Activated CD4-positive, alpha-beta T cell treated with anti-CD3 and anti-CD28 coated beads, Interleukin-2, amount 50 U/mL, for 16 hours (primary cell): ENCODE results near the gene FXYD3.
A peak's percentile ranks its signal among the peaks of the same experiment; 100 is the strongest.

Experiments
- DNase-seq: peaks from one replicate; pipeline ENCODE4 v3.0.0-alpha.2; 2020

Gene FXYD3

DNA sequence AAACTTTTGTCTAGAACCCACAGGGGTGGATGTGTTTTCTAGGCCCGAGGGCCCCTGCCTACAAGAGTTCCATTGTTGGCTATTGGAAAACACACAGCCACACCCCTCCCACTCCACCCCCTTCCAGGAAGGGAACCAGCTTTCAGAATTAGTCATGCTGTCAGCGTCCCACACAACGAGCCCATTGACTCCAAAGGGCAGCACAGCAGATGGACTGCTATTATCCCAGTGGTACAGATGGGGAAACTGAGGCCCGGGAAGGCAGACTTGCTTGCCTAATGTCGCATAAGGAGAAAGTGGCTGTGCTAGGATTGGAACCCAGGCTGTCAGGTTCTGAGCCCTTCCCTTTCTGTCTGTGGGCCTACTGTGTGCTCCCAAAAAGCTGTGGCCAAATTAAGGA, 8.1 kb upstream of the FXYD3 start:
- DNase-seq, result no peak

DNA sequence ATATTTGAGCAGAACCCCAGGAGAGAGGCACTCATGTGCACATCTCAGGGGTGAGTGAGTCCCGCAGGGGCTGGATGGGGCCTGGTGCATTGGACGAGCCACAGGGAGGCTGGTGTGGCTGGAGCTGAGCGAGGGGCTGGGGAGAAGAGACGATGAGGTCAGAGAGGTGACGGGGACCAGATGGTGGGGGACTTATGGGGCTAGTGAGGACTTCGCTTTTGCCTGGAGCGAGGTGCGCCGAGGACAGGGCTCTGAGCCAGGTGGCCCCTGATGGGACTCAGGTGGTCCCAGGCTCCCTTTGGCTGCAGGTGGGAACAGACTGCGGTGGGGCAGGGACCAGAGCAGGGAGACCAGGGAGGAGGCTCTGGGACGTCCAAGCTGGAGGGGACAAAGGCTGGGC, 6.9 kb upstream of the FXYD3 start:
- no peak for DNase-seq

DNA sequence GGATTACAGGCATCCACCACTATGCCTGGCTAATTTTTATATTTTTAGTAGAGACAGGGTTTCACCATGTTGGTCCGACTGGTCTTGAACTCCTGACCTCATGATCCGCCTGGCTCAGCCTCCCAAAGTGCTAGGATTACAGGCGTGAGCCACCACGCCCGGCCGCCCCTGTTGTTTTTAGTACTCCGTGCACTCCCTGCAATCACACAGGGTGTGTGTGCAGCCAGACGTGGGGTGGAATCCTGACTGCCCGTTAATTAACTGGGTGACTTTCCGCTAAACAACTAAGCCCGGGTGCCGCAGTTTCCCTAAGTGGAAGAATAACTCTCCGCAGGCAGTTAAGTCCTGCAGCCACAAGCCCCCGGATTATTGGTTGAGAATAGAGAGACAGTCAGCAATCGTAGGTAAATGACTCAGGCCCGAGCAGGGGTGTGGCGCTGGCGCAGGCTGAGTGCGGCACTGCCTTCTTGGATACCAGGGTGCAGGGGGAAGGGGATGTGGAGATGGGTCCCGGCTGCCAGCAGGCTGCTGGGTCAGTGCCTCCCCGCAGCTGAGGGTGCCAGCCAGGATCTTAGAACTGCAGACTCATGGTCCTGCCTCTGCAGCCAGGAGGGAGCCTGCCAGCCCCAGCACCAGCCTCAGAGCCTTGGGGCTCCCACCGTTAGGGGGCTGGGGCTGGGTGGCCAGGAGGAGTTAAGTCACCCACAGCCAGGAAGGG, 6.1 kb upstream of the FXYD3 start:
- no peak for DNase-seq

DNA sequence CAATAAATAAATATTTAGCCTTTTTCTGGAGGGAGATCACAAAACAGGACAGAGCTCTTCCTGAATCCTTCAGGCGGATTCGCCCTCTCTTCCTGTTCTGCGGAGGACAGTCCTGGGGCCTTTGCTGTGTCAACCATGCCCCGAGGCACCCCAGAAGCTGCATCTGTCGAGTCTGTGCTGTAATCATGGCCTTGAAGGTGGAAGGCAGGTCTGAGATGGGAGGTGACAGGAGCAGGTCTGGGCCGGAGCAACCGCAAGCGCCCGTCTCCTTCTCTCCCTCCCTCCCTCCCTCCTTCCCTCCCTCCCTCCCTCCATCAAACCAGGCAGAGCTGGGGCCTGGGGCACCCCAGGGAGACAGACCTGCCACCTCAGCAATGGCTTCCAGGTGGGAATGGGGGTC, 4.6 kb upstream of the FXYD3 start:
- no peak for DNase-seq

DNA sequence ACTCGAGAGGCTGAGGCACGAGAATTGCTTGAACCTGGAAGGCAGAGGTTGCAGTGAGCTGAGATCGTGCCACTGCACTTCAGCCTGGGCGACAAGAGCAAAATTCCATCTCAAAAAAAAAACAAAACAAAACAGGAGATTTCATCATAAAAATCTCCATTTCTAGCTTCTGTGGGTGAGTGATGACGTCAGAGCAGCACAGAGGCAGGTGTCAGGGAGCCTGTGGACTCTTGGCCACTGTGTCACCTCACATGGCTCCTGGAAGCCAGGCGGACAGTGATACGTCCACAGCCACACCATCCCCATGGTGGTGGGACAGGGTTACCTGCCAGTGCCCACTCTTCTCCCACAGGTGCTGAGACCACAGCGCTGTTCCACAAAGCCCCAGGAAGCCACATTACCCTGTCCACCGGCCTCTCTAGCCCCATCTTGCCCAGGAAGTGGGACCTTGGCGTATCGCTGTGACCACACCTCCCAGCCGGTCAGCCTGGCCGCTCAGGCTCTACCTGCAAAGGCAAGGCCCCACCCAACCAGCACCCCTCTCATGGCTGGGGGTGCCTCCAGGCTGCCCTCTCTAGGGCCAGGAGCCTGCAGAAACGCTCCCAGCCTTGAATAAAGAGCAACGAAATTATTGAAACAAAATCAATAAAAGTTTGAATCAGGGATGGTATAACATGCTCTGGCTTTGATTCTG, 2.5 kb upstream of the FXYD3 start:
- no peak for DNase-seq

DNA sequence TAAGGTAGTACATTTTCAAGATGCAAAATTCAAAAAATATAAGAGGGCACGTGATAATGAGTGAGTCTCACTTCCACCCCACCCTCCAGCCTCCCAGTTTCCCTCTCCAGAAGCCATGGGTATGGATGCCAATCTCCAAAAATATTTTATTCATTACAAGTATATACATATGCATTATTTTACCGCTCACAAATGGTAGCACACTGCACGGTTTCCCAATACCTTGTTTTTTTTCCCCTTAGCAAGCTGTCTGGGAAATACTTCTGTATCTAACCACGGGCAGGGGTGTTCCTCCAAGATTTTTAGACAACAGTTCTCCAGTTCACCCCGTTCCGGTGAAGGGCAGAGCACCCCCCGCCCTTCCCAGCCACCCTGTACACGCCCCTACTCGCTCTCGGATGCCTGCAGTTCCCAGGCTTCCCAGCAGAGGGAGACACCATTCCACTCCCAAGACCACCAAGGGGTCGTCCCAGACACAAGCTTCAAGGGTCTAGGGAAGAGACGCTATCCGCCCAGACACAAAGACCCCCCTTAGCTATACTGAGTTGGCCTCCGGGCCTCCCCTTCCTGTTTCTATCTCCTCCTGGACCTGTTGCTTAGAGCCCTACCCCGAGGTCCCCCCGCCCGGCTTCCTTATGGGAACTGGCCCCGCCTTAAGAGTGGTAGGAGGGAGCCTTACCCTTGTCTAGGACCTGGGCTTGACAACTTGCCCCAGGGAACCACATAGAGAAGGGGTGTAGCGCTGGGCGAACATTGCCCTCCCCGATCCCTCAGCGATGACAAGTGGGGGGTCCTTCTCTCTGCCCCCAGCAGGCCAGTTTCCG, 1.1 kb upstream of the FXYD3 start:
- peak; percentile 57 for DNase-seq

DNA sequence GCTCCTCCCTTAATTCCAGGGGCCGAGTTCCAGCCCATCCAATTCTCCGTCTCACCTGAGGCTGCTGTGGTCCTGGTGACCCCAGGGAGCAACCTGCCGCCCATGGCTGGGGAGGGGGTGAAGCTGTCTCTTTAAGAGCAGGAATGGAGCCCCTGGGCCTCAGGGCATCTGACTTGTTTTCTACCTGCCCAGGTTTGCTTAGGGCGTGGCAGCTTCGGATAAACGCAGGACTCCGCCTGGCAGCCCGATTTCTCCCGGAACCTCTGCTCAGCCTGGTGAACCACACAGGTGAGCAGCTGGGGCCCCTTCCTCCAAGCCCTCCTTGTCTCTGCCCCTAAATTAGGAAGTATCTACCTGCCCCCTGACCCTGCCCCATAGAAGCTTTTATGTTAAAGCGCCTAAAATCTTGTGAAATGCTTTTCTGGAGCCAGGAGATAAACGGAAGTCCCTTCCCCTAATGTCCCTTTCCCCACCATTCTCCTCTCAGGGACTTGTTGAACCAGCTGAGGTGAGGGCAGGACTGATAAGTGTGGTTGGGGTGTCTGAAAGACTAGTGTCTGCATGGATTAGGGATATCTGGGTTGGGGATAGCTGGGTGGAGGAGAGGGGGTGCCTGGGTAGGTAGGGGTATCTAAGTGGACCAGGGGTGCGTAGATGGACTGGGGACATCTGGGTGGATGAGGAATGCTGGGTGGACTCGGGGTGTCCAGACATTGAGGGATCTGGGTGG, 614 bp downstream of the FXYD3 start:
- DNase-seq, result no peak

DNA sequence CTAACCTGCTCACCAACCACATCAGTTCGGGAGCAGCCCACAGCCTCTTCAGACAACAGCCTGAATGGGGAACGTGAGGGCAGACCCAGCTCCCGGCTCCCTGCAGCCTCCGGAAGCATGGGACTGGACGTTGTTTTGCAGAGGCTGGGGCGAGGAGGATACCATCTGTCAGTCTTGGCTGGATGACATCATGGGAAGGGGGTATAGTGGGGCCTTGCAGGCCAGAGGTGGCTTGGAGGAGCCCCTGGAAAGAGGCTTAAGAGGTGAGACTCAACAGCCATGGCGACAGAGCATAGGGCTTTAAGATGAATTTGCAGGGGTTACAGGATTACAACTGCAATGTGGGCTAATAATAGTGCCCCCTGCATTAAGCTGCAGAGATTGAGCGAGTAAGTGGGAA, 1.5 kb downstream of the FXYD3 start:
- DNase-seq, result no peak

DNA sequence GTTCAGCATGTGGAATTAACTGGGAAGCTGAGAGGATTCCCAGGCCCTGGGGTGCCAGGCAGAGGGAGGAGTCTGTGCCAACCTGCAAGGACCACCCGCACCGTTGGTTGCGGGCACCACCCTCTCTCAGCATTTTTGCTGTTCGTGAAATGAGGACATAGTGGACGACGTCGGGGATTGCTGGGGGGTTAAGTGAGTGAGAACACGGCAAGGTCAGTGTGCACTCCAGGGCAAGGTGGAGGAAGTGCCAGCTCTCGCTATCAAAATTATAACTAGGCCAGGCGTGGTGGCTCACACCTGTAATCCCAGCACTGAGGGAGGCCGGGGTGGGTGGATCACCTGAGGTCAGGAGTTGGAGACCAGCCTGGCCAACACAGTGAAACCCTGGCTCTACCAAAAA, 2.2 kb downstream of the FXYD3 start:
- no peak for DNase-seq

DNA sequence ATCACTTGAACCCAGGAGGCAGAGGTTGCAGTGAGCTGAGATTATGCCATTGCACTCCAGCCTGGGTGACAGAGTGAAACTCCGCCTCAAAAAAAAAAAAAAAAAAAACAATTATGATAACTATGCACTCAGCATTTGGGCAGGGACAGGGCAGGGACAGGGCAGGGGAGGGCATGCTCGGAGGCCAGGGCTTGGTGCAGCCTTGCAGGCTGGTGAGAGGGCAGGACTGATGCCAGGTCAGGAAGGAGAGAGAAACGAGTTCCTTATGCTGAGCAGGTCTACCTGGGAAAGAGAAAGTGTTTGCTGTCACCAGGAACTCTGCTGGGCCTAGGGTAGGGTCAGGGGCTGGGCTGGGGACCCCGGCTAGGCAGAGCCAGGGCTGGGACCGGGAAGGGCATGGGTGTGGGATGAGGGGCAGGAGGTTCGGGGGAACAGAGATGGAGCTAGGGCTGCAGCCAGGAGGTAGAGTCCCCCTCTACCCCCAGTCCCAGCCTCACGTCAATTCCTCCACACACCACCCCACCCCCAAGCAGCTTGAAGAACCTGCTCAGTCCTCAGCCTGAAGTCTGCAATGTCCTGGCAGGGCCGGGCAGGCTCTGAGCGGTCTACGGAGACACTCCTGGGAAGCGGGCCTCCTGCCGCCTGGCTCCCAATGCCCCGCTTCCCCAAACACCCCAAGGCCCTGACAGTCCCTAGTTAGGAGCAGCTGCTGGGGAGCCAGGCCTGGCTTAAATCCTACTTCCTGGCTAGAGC, 2.8 kb downstream of the FXYD3 start:
- no peak for DNase-seq

DNA sequence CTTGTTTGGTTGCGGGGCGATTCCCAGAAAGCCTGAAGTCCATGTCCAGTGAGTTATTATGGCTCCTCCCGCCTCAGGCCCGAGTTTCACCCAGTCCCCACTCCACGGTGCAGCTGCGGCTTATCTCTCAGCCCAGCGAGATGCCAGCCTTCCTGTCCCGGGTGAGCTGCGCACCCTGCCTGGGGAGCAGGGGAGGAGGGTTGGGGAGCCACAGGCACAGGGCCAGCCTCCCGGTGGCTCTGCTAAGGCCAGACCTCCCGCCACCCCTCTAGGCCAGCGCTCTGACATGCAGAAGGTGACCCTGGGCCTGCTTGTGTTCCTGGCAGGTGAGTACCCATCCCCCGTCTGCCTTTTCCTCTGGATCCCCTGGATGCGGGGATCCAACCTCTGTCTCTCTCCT, 3.5 kb downstream of the FXYD3 start:
- DNase-seq, result no peak

DNA sequence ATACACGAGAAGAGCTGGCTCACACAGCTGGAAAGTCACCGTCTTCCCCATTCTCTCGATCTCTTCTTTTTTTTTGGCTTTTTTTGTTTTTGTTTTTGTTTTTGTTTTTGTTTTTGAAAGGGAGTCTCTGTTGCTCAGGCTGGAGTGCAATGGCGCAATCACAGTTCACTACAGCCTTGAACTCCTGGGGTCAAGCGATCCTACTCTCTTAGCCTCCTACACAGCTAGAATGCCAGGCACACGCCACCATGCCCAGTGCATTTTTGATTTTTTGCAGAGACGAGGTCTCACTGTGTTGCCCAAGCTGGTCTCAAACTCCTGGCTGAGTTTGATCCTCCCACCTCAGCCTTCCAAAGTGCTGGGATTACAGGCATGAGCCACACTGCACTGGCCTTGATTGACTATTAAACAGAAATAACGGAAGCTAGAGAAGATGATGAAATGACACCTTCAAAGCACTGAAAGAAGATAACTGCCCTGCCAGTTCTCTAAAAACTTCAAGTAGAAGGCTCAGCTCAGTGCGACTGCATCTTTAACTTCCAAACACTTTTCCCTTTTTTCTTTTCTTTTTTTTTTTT, 4.0 kb downstream of the FXYD3 start:
- no peak for DNase-seq

DNA sequence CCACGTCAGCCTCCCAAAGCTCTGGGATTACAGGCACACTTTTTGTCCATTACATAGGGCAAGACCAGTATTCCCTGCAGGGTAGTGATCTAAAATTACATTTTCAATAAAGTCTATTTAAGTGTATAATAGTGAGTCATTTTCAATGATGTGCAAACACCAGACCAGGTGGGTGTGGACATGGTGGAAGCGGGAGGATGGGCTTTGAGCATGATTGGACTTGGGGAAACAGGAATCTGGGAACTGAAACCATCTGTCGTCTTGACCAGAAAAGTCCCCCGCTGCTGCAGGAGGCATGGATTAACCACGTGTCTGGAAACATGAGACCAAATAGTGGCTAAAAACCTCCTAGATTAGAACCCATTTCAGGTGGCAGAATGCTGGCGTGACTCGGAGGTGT, 4.9 kb downstream of the FXYD3 start:
- DNase-seq, result no peak

DNA sequence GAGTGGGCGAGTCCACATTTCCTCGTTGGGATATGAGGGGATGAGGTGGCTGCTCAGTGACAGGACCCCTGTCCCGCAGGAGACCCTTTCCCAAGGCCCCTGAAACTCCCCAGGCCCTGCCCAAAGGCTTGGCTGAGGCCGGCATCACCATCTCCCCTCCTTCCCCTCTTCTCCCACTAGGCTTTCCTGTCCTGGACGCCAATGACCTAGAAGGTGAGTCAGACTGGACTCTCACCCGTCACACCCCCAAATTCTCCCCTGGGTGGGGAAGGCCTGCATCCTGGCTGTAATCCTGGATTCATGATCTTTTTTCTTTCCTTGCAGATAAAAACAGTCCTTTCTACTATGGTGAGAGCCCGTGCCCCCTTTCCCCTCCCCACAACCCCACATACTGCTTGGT, 5.3 kb downstream of the FXYD3 start:
- no peak for DNase-seq

DNA sequence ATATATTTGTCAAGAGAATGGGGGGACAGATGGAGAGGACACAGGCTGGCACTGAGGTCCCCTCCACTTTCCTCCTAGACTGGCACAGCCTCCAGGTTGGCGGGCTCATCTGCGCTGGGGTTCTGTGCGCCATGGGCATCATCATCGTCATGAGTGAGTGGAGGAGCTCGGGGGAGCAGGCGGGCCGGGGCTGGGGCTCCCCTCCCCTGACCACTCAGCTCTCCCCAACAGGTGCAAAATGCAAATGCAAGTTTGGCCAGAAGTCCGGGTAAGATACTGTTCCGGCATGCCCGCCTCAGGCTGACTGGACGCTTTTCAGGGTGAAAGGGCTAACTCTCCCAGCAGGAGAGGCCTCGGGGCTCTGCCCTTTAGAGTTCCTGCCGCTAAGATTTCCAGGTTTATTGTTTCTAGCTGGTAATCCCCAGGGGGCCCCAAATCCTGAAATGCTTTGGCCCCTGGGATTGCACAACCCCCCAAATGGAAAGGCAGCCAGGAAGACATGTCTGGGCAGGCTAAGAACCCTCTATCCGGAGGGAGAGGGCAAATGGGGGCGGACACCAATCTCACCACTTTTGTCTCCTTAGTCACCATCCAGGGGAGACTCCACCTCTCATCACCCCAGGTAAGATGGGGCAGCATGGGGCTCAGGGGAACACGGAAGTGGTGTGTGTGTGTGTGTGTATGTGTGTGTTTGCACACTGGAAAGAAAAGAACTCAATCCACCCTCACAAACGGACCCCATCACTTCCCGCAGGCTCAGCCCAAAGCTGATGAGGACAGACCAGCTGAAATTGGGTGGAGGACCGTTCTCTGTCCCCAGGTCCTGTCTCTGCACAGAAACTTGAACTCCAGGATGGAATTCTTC, 7.3 kb downstream of the FXYD3 start:
- no peak for DNase-seq

DNA sequence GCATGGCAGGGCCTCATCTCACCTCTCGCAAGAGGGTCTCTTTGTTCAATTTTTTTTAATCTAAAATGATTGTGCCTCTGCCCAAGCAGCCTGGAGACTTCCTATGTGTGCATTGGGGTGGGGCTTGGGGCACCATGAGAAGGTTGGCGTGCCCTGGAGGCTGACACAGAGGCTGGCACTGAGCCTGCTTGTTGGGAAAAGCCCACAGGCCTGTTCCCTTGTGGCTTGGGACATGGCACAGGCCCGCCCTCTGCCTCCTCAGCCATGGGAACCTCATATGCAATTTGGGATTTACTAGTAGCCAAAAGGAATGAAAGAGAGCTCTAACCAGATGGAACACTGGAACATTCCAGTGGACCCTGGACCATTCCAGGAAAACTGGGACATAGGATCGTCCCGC, 8.0 kb downstream of the FXYD3 start:
- DNase-seq, result no peak

DNA sequence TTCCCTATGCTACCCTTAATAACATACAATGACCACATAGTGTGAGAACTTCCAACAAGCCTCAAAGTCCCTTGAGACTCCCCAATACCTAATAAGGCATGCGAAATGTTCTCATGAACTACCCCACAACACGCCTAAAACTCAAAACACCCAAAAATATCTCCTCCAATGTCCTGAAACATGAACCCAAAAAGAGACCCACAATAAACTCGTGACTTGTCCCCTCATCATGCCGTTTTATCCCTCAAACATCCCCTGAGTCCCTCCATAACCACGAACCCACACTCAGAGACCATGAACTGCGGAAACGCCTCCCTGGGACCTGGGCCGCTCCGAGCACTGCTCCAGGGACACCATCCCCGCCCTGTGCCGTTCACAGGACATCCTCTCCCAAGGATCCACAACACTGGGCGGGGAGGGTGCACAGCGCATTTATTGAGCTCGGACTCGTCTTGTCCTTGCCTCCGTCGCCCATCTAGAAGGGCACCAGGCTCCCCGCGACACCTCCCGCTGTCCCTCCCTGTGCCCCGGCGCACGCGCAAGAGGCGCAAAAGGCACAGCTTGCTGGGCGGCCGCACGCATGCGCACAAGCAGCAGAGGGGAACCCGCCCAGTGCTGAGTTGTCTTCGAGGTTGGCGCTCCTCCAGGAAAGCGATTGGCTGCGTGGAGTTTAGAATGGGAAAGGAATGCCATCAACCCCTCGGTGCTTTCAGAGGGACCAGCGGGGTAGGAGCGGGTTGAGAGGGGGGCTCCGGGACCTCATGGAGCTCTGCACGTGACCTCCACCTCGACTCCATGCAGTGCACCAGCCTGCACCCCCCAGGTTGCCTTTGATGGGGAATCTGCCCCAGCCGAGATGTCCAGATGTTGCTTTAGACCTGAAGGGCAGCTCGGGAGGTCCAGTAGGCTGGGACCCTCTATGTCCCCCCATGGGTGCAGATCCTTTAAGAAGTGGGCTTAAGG, 8.8 kb downstream of the FXYD3 start:
- DNase-seq, result peak; percentile 88

DNA sequence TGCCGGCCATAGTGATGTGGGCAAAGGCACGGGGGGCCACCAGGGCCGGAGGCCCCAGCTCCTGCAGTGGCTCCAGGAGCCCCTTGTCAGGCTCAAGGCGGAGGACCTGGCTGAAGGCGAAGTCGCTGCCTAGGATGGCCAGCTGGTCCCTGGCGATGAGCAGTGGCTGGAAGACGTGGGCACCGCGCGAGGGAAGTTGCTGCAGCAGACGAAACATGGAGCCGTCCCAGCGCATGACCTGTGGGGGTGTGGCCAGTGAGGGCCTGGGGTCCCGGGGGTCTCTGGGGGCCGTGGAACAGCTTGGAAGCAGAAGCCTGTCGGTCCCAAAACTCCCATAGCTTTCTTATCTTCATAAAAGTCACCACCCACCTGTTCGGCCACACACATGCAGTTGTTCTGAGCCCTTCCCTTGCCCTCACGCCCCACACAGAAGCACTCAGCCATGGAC, 9.7 kb downstream of the FXYD3 start:
- no peak for DNase-seq

DNA sequence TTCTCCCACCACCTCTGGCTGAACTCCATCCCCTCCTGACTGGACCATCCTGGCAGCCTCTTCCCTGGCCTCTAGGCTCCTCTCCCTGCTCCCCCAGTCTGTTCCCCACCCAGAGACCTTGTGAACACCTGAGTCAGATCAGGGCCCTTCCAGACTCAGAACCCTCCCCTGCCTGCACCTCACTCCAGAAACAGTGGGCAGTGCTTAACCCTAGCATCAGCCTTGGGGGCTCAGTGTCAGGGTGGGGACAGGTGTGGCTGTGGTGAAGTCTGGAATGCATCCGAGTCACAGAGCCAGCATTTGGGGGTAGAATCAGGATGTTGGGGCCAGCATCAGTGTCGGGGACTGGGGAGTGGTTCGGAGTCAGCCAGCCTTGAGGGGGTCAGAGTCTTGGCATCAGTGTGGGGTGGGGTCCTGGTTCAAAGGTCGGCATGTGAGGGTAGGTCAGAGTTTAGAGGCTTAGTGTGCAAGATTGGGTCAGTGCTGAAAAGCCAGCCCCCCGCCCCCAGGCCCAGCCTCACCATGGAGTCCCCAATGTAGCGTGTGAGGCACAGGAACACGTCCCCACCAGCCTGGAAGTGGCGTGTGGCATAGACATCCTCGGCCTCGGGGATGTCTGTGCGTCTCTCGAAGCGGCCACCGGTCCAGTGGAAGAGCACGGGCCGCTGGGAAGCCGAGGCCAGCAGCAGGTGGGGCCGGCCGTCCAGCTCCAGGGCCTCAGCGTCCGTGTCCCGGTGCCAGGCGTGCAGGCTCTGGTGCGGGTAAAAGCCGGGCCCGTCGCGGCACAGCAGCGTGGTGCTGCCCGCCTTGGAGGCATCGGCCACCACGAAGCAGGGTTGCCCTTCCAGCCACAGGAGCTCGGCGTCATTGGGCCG, 10.4 kb downstream of the FXYD3 start:
- DNase-seq, result no peak
